Measurements from ENCODE around the gene ACOT7. TPM values are rescaled to one million over a fixed set of nuclear protein-coding genes. Genes with fewer than 3 reads are reported as not detected.

ACOT7 gene
- total RNA-seq, 1 experiment from 2014 or later = 165 TPM

- H3F3A ChIP-seq (ENCODE audit: low read length, unreplicated experiment) = no peaks in the 10 kb centered on the region
- CTCF ChIA-PET = no interaction called here
- no peak overlapping the region for H2AFZ ChIP-seq (ENCODE audit: low read length)
- H3K36me3 ChIP-seq (ENCODE audit: low read depth, low read length) = peaks cover 17% of the 10 kb centered on the region; the same call in 1 of the 2 replicates
- intact Hi-C loops (cut with micrococcal nuclease) = no loop called here
- no peaks in the 10 kb centered on the region for H3K9me3 ChIP-seq (ENCODE audit: low read length)
- no peaks in the 10 kb centered on the region for H3K9me2 ChIP-seq (replicated peaks; ENCODE audit: low read length)
- no peaks in the 10 kb centered on the region for H3K79me2 ChIP-seq (ENCODE audit: low read length)
- no peak overlapping the region for H3K9ac ChIP-seq (ENCODE audit: low read length)
- H4K20me1 ChIP-seq (ENCODE audit: low read length) = no peaks in the 10 kb centered on the region
- H3K4me1 ChIP-seq (ENCODE audit: insufficient read depth, low read length) = peaks cover 19% of the 10 kb centered on the region
- TF ChIP-seq CTCF (conservative IDR thresholded peaks at IDR 0.05; ENCODE audit: low read depth, low read length) = no peak
- TF ChIP-seq EZH2 (IDR thresholded peaks at IDR 0.05; ENCODE audit: low read length, unreplicated experiment) = no peak
- no peak for TF ChIP-seq EZH2phosphoT487 (IDR thresholded peaks at IDR 0.05; ENCODE audit: borderline replicate concordance, low read length)
- POLR2A ChIA-PET (ENCODE audit: unreplicated experiment) = no interaction called here
- no peak overlapping the region for H3K4me3 ChIP-seq (ENCODE audit: low read length)
- no peak for ATAC-seq
- no peak overlapping the region for H3K4me2 ChIP-seq (ENCODE audit: low read length)
- no TSS peak for BruUV-seq (replicated peaks)
- no peak overlapping the region for H3K27ac ChIP-seq (ENCODE audit: low read length)
- H3K27me3 ChIP-seq (ENCODE audit: low read length) = no peaks in the 10 kb centered on the region
- no peak for DNase-seq
These were observed 64.9 kb downstream of the ACOT7 start for GRCh38 chr1:6328696-6329095.

DNA sequence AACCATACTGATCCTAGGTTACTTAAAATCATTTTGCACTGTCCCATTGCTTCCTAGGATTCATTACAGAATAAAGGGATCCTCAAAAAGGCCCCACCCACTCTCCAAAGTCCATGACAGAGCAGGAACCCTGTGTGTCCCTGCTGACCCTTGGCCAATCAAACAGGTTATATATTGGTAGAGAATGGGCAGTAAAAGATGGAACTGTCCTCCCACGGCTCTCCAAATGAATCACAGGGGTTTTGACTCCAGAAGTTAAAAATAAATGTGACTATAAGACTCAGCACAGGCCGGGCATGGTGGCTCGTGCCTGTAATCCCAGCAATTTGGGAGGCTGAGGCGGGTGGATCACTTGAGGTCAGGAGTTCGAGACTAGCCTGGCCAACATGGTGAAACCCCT is 65.5 kb downstream of the ACOT7 start:
- no peaks in the 10 kb centered on the region for H3K9me2 ChIP-seq (replicated peaks; ENCODE audit: low read length)
- TF ChIP-seq CTCF (conservative IDR thresholded peaks at IDR 0.05; ENCODE audit: low read depth, low read length) = no peak
- TF ChIP-seq EZH2phosphoT487 (IDR thresholded peaks at IDR 0.05; ENCODE audit: borderline replicate concordance, low read length) = no peak
- TF ChIP-seq EZH2 (IDR thresholded peaks at IDR 0.05; ENCODE audit: low read length, unreplicated experiment) = no peak
- H3K36me3 ChIP-seq (ENCODE audit: low read depth, low read length) = peaks cover 17% of the 10 kb centered on the region; the same call in 1 of the 2 replicates
- H3K4me2 ChIP-seq (ENCODE audit: low read length) = no peak overlapping the region
- no peak overlapping the region for H3K4me3 ChIP-seq (ENCODE audit: low read length)
- no peaks in the 10 kb centered on the region for H3K9me3 ChIP-seq (ENCODE audit: low read length)
- H3K27me3 ChIP-seq (ENCODE audit: low read length) = no peaks in the 10 kb centered on the region
- no peaks in the 10 kb centered on the region for H3K79me2 ChIP-seq (ENCODE audit: low read length)
- H3K27ac ChIP-seq (ENCODE audit: low read length) = no peak overlapping the region
- intact Hi-C loops (cut with micrococcal nuclease) = no loop called here
- DNase-seq (no peak), ATAC-seq (no peak)
- no peaks in the 10 kb centered on the region for H3F3A ChIP-seq (ENCODE audit: low read length, unreplicated experiment)
- no peaks in the 10 kb centered on the region for H4K20me1 ChIP-seq (ENCODE audit: low read length)
- no peak overlapping the region for H2AFZ ChIP-seq (ENCODE audit: low read length)
- BruUV-seq (replicated peaks) = no TSS peak
- H3K4me1 ChIP-seq (ENCODE audit: insufficient read depth, low read length) = peaks cover 19% of the 10 kb centered on the region
- H3K9ac ChIP-seq (ENCODE audit: low read length) = no peak overlapping the region
- ChIA-PET POLR2A (ENCODE audit: unreplicated experiment) (no interaction called here), CTCF (no interaction called here)

DNA sequence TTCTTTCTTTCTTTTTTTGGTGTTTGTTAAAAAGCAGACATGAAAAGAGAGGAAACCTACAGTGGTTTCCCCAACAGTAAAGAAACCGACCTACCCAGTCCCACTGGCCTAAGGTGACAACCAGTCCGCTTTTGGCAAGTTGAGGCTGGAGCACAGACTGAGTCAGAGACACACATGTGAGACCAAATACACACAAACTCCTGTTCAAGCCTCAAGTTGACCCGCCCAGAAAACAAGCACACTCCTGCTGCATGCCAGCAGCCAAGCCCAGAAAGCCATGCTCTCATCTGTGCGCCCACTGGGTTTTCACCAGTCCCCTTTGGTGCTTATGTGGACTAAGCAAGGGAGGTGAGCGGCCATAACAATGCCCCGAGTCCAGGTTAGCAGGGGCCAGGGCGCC is 68.1 kb downstream of the ACOT7 start:
- Histone ChIP-seq H4K20me1 (ENCODE audit: low read length) (no peaks in the 10 kb centered on the region), H3K79me2 (ENCODE audit: low read length) (no peaks in the 10 kb centered on the region), H3K9me2 (replicated peaks; ENCODE audit: low read length) (no peaks in the 10 kb centered on the region), H3K36me3 (ENCODE audit: low read depth, low read length) (peaks cover 8% of the 10 kb centered on the region; the same call in 1 of the 2 replicates), H3K4me2 (ENCODE audit: low read length) (no peak overlapping the region), H2AFZ (ENCODE audit: low read length) (no peak overlapping the region), H3K4me3 (ENCODE audit: low read length) (no peak overlapping the region), H3K27ac (ENCODE audit: low read length) (peak overlapping the region; percentile 59), H3F3A (ENCODE audit: low read length, unreplicated experiment) (no peaks in the 10 kb centered on the region), H3K27me3 (ENCODE audit: low read length) (no peaks in the 10 kb centered on the region), H3K4me1 (ENCODE audit: insufficient read depth, low read length) (peaks cover 17% of the 10 kb centered on the region), H3K9me3 (ENCODE audit: low read length) (no peaks in the 10 kb centered on the region), H3K9ac (ENCODE audit: low read length) (peak overlapping the region; percentile 13; the same call in 1 of the 2 replicates)
- ChIA-PET POLR2A (ENCODE audit: unreplicated experiment) (no interaction called here), CTCF (interaction anchor here (0.5 kb wide), 1 partner anchor 124 kb away, joined by 13 read pairs; no protein-coding TSS in a partner anchor)
- no TSS peak for BruUV-seq (replicated peaks)
- DNase-seq (peak; percentile 64), ATAC-seq (peak; percentile 91)
- intact Hi-C loops (cut with micrococcal nuclease) = no loop called here
- TF ChIP-seq EZH2 (IDR thresholded peaks at IDR 0.05; ENCODE audit: low read length, unreplicated experiment) = no peak
- no peak for TF ChIP-seq CTCF (conservative IDR thresholded peaks at IDR 0.05; ENCODE audit: low read depth, low read length)
- TF ChIP-seq EZH2phosphoT487 (IDR thresholded peaks at IDR 0.05; ENCODE audit: borderline replicate concordance, low read length) = no peak

Measured in PC-3 (cell line).